ENCODE results near the gene HHEX.
"Not testable (repeated sequence)": the region's sequence is repeated elsewhere in the genome, so short reads cannot be mapped to it uniquely, and the experiment has no call there.

HHEX gene

DNA sequence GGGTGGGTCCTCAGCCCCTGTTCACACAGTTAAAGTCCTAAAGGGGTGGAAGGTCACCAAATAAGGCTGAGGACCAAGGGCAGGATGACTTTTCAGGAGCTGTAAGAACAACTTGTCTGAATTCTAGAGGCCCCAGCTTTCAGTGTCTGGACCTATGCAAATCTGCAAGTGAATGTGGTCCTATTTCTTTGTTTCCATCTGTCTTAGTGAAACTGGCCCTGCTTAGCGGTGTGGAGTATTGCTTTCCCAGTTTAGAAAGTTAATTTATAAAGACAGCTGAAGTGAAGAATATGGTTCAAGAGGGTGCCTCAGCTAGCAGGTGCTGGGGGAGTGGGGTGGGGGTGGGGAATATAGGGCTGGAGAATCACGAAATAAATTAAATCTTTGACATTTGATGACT is 40.1 kb downstream of the HHEX start:
- Histone ChIP-seq H3K27me3 (ENCODE audit: control insufficient read depth in 2 of 2, insufficient read depth in 2 of 2, low read length in 2 of 2) (peaks cover 0 to 2% of the 10 kb centered on the region in 2 donors), H3K27ac (ENCODE audit: low read depth in 2 of 2, low read length in 2 of 2) (no peak overlapping the region), H3K4me3 (ENCODE audit: low read length in 2 of 2) (no peak overlapping the region), H3K9ac (ENCODE audit: low read depth in 1 of 2, low read length in 2 of 2) (no peak overlapping the region), H3K4me1 (ENCODE audit: control insufficient read depth in 2 of 2, insufficient read depth in 2 of 2, low read length in 2 of 2) (no peaks in the 10 kb centered on the region), H3K9me3 (ENCODE audit: control insufficient read depth in 2 of 2, low read length in 2 of 2) (no peaks in the 10 kb centered on the region), H3K36me3 (ENCODE audit: control insufficient read depth in 2 of 2, insufficient read depth in 2 of 2, low read length in 2 of 2) (no peaks in the 10 kb centered on the region)

DNA sequence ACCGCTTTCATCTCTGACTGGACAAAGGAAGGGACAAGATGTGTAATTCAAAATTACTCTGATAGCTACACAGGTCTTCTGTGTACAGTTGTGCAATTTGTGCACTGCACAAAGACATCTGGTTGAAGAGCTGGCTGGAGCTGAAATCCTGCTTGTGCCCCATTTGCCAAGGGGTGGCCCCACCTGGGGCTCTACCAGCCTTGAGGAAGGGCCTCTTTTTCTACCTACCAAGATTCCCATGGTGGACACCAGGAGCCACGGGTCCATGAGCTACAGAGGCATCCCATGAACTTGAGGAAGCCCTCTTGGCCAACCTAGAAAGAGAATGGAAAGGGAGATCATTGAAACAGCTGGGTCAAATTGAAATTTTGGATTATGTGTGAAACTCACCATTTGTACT is 43.2 kb downstream of the HHEX start:
- Histone ChIP-seq H3K9me3 (ENCODE audit: control insufficient read depth in 2 of 2, low read length in 2 of 2) (no peaks in the 10 kb centered on the region), H3K27ac (ENCODE audit: low read depth in 2 of 2, low read length in 2 of 2) (no peak overlapping the region), H3K9ac (ENCODE audit: low read depth in 1 of 2, low read length in 2 of 2) (no peak overlapping the region), H3K4me1 (ENCODE audit: control insufficient read depth in 2 of 2, insufficient read depth in 2 of 2, low read length in 2 of 2) (no peaks in the 10 kb centered on the region), H3K4me3 (ENCODE audit: low read length in 2 of 2) (no peak overlapping the region), H3K36me3 (ENCODE audit: control insufficient read depth in 2 of 2, insufficient read depth in 2 of 2, low read length in 2 of 2) (no peaks in the 10 kb centered on the region), H3K27me3 (ENCODE audit: control insufficient read depth in 2 of 2, insufficient read depth in 2 of 2, low read length in 2 of 2) (peaks cover 0 to 2% of the 10 kb centered on the region in 2 donors)

DNA sequence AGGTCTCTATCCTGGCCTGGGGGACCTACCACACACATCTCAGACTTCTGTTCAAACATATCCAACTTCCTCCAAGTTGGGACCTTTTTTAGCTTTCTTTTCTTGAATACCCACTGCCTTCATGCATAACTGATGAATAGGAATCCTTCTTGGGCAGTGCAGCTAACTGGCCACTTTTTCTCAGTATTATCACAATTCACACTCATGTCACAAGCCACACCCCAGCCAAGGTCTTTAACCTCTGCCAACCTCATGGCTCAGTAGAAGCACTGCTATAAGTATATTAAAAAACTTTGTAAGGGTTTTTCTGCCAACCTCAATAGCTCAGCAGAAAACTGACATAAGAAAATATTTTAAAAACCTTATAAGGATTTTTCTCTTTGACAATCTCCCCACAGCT is 44.5 kb downstream of the HHEX start:
- no peak overlapping the region for H3K4me3 ChIP-seq (ENCODE audit: low read length in 2 of 2)
- H3K27ac ChIP-seq (ENCODE audit: low read depth in 2 of 2, low read length in 2 of 2): no peak overlapping the region
- H3K36me3 ChIP-seq (ENCODE audit: control insufficient read depth in 2 of 2, insufficient read depth in 2 of 2, low read length in 2 of 2): no peaks in the 10 kb centered on the region
- H3K27me3 ChIP-seq (ENCODE audit: control insufficient read depth in 2 of 2, insufficient read depth in 2 of 2, low read length in 2 of 2): peaks cover 0 to 2% of the 10 kb centered on the region in 2 donors
- no peak overlapping the region for H3K9ac ChIP-seq (ENCODE audit: low read depth in 1 of 2, low read length in 2 of 2)
- no peaks in the 10 kb centered on the region for H3K9me3 ChIP-seq (ENCODE audit: control insufficient read depth in 2 of 2, low read length in 2 of 2)
- no peaks in the 10 kb centered on the region for H3K4me1 ChIP-seq (ENCODE audit: control insufficient read depth in 2 of 2, insufficient read depth in 2 of 2, low read length in 2 of 2)

DNA sequence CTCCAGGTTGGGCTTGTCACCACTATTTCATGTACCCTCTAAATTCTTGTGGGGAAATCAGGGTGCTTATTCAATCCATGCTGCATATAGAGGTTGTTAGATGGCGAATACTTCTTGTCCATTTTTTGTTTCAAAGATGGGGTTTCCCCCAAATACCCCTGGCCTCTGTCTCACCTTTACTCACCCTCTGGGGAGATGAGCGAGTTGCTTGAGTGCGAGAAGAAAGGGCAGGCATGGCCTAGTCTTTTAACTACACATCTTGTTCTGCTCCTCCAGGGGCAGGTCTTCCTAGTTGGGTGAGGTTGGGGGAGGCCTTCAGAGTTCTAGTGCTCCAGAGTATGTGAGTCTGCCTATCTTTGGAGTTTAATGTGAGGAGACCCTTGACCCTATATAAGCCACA is 46.2 kb downstream of the HHEX start:
- Histone ChIP-seq H3K9ac (ENCODE audit: low read depth in 1 of 2, low read length in 2 of 2) (no peak overlapping the region), H3K4me3 (ENCODE audit: low read length in 2 of 2) (no peak overlapping the region), H3K36me3 (ENCODE audit: control insufficient read depth in 2 of 2, insufficient read depth in 2 of 2, low read length in 2 of 2) (no peaks in the 10 kb centered on the region), H3K27ac (ENCODE audit: low read depth in 2 of 2, low read length in 2 of 2) (no peak overlapping the region), H3K9me3 (ENCODE audit: control insufficient read depth in 2 of 2, low read length in 2 of 2) (no peaks in the 10 kb centered on the region), H3K4me1 (ENCODE audit: control insufficient read depth in 2 of 2, insufficient read depth in 2 of 2, low read length in 2 of 2) (no peaks in the 10 kb centered on the region), H3K27me3 (ENCODE audit: control insufficient read depth in 2 of 2, insufficient read depth in 2 of 2, low read length in 2 of 2) (peaks cover 0 to under 1% of the 10 kb centered on the region in 2 donors)

DNA sequence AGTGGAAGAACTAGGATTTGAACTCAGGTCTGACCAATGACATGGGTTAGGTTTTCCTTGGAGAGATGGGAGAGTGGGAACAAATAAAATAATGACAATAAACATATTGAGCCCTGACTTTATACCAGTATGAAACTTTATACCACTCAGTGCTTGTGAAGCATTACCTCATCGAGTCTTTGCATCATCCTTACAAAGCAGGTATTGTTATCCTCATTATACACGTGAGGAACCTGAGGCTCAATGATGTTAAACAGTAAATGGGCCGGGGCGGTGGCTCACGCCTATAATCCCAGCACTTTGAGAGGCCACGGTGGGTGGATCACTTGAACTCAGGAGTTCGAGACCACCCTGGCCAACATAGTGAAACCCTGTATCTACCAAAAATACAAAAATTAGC is 47.7 kb downstream of the HHEX start:
- Histone ChIP-seq H3K4me3 (ENCODE audit: low read length in 2 of 2) (no peak overlapping the region), H3K27ac (ENCODE audit: low read depth in 2 of 2, low read length in 2 of 2) (no peak overlapping the region), H3K9ac (ENCODE audit: low read depth in 1 of 2, low read length in 2 of 2) (no peak overlapping the region), H3K9me3 (ENCODE audit: control insufficient read depth in 2 of 2, low read length in 2 of 2) (no peaks in the 10 kb centered on the region), H3K4me1 (ENCODE audit: control insufficient read depth in 2 of 2, insufficient read depth in 2 of 2, low read length in 2 of 2) (no peaks in the 10 kb centered on the region), H3K27me3 (ENCODE audit: control insufficient read depth in 2 of 2, insufficient read depth in 2 of 2, low read length in 2 of 2) (no peaks in the 10 kb centered on the region), H3K36me3 (ENCODE audit: control insufficient read depth in 2 of 2, insufficient read depth in 2 of 2, low read length in 2 of 2) (no peaks in the 10 kb centered on the region)

DNA sequence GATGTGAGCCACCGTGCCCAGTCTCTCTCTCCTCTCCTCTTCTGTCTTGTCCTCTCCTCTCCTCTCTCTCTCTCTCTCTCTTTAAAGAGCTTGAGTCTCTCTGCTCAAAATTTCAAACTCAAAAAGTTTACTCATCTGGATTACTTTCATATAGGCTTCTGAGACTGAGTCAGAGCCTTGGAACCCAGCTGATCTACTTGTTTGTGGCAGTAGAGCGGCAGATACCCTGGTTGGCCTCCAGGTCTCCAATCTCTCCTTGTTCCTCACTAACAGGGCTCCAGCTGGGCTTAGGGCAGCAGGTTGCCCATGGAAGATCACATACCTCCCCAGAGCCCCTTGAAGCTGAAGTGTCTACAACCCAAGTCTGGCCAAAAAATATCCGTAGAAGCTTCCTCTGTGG is 51.0 kb downstream of the HHEX start:
- H3K4me1 ChIP-seq (ENCODE audit: control insufficient read depth in 2 of 2, insufficient read depth in 2 of 2, low read length in 2 of 2): no peaks in the 10 kb centered on the region

DNA sequence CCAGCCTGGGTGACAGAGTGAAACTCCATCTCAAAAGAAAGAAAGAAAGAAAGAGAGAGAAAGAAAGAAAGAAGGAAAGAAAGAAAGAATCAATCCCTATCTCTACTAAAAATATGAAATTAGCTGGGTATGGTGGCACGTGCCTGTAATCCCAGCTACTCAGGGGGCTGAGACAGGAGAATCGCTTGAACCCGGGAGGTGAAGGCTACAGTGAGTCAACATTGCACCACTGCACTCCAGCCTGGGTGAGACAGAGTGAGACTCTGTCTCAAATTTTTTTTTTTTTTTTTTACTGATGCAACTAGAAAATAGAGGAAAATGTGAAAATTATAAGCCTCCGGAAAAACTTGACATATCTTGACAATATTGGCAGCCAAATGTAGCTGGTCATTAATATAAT is 52.0 kb downstream of the HHEX start:
- H3K9ac ChIP-seq (ENCODE audit: low read depth in 1 of 2, low read length in 2 of 2); H3K4me3 ChIP-seq (ENCODE audit: low read length in 2 of 2); H3K9me3 ChIP-seq (ENCODE audit: control insufficient read depth in 2 of 2, low read length in 2 of 2); H3K27ac ChIP-seq (ENCODE audit: low read depth in 2 of 2, low read length in 2 of 2); H3K27me3 ChIP-seq (ENCODE audit: control insufficient read depth in 2 of 2, insufficient read depth in 2 of 2, low read length in 2 of 2); H3K4me1 ChIP-seq (ENCODE audit: control insufficient read depth in 2 of 2, insufficient read depth in 2 of 2, low read length in 2 of 2); H3K36me3 ChIP-seq (ENCODE audit: control insufficient read depth in 2 of 2, insufficient read depth in 2 of 2, low read length in 2 of 2): not testable (repeated sequence)

More for the DNA sequence above, 51.0 kb downstream of the HHEX start:
- Histone ChIP-seq H3K27me3 (ENCODE audit: control insufficient read depth in 2 of 2, insufficient read depth in 2 of 2, low read length in 2 of 2) (no peaks in the 10 kb centered on the region), H3K27ac (ENCODE audit: low read depth in 2 of 2, low read length in 2 of 2) (no peak overlapping the region), H3K9me3 (ENCODE audit: control insufficient read depth in 2 of 2, low read length in 2 of 2) (no peaks in the 10 kb centered on the region), H3K4me3 (ENCODE audit: low read length in 2 of 2) (no peak overlapping the region), H3K9ac (ENCODE audit: low read depth in 1 of 2, low read length in 2 of 2) (no peak overlapping the region), H3K36me3 (ENCODE audit: control insufficient read depth in 2 of 2, insufficient read depth in 2 of 2, low read length in 2 of 2) (no peaks in the 10 kb centered on the region)

DNA sequence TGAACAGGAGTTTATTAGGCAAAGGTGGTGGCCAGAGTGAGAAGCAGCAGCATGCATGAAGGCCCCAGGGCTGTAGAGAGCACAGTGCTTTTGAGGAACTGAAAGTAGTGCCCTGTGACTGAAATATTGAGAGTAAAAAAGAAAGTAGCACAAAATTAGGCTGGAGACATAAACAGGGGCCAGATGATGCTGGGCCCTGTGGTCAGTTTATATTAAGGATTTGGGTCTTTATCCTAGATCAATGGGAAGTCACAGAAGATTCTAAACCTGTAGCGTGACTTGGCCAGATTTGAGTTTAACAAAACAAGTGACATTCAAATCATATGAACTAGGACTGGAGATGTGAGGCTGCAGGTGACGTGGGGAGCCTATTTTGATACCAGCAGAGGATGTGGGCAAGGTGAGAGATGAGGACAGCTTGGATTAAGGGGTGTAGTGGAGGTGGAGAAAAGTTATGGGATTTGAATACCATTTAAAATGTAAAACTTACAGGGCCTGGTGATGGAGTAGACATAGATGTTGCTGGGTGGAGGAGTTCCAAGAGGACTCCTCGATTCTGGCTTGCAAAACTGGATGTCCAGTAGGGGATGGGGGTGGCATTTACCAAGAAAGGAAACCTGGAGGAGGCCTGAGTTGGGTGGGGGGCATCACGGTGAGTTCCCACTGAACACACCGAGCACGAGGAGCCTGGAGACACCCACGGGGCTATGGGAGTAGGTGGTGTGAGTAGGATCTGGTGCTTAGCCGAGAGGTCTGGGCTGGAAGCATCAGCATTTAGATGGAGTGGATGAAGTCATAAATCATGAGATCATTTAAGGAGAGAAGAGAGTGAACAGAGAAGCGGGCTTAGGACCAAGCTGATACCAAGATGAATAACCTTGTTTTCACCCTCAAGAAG is 52.8 kb downstream of the HHEX start:
- H3K4me1 ChIP-seq (ENCODE audit: control insufficient read depth in 2 of 2, insufficient read depth in 2 of 2, low read length in 2 of 2): no peaks in the 10 kb centered on the region
- H3K27ac ChIP-seq (ENCODE audit: low read depth in 2 of 2, low read length in 2 of 2): peak overlapping the region in 1 of 2 donors; percentile 16
- H3K4me3 ChIP-seq (ENCODE audit: low read length in 2 of 2): no peak overlapping the region
- no peak overlapping the region for H3K9ac ChIP-seq (ENCODE audit: low read depth in 1 of 2, low read length in 2 of 2)
- H3K27me3 ChIP-seq (ENCODE audit: control insufficient read depth in 2 of 2, insufficient read depth in 2 of 2, low read length in 2 of 2): no peaks in the 10 kb centered on the region
- H3K9me3 ChIP-seq (ENCODE audit: control insufficient read depth in 2 of 2, low read length in 2 of 2): no peaks in the 10 kb centered on the region
- H3K36me3 ChIP-seq (ENCODE audit: control insufficient read depth in 2 of 2, insufficient read depth in 2 of 2, low read length in 2 of 2): no peaks in the 10 kb centered on the region
